ENCODE measurements around the gene POFUT1. TPM values are rescaled to one million over a fixed set of nuclear protein-coding genes. Genes with fewer than 3 reads are reported as not detected.

POFUT1 gene
- total RNA-seq, 4 donors from 2014 or later, result 22.8 to 39.9 (median 31.4) TPM

GRCh38 chr20:32216179-32217142 lies 8.8 kb downstream of the POFUT1 start:
- TF ChIP-seq CTCF (IDR thresholded peaks at IDR 0.05; ENCODE audit: low read depth), result no peak

- TF ChIP-seq CTCF (IDR thresholded peaks at IDR 0.05; ENCODE audit: low read depth), result no peak
Measured at GRCh38 chr20:32218156-32218900, 10.6 kb downstream of the POFUT1 start.

GRCh38 chr20:32224463-32224862 lies 16.8 kb downstream of the POFUT1 start:
- TF ChIP-seq CTCF (IDR thresholded peaks at IDR 0.05; ENCODE audit: low read depth), result no peak

- no peak for TF ChIP-seq CTCF (IDR thresholded peaks at IDR 0.05; ENCODE audit: low read depth)
Measured at GRCh38 chr20:32226391-32226790, 18.7 kb downstream of the POFUT1 start.

GRCh38 chr20:32227306-32227705 lies 19.6 kb downstream of the POFUT1 start:
- no peak for TF ChIP-seq CTCF (IDR thresholded peaks at IDR 0.05; ENCODE audit: low read depth)

- TF ChIP-seq CTCF (IDR thresholded peaks at IDR 0.05; ENCODE audit: low read depth), result no peak
Measured at GRCh38 chr20:32227744-32228688, 20.3 kb downstream of the POFUT1 start.
